Loucy (cell line): ENCODE results near the gene CDR2.

Experiments used
- H2AFZ ChIP-seq: fragments of 200-600 bp; sonication (generic); 2 replicates; pipeline ENCODE4 v1.6.0; 2016; ENCODE audit warnings: antibody characterized with exemption, mild to moderate bottlenecking, low read length, moderate library complexity
- H3F3A ChIP-seq: fragments of 200-600 bp; 2 replicates; pipeline ENCODE4 v1.6.0; 2016; ENCODE audit warnings: antibody characterized with exemption, low read depth, mild to moderate bottlenecking
- H3K27me3 ChIP-seq: fragments of 200-600 bp; sonication (generic); 2 replicates; pipeline ENCODE4 v1.6.1; 2014; ENCODE audit warnings: low read length, mild to moderate bottlenecking; ENCODE audit not compliant: insufficient read depth, poor library complexity, severe bottlenecking
- H3K36me3 ChIP-seq: fragments of 200-600 bp; sonication (generic); 2 replicates; pipeline ENCODE4 v1.6.1; 2016; ENCODE audit warnings: low read length; ENCODE audit not compliant: insufficient read depth
- H3K4me1 ChIP-seq: fragments of 200-600 bp; sonication (generic); 2 replicates; pipeline ENCODE4 v1.5.1; 2014; ENCODE audit warnings: low read length, mild to moderate bottlenecking; ENCODE audit not compliant: insufficient read depth, poor library complexity, severe bottlenecking
- H3K4me2 ChIP-seq: fragments of 200-600 bp; sonication (generic); 2 replicates; pipeline ENCODE4 v1.6.0; 2014; ENCODE audit warnings: antibody characterized with exemption, low read length, low read depth, mild to moderate bottlenecking; ENCODE audit not compliant: poor library complexity, severe bottlenecking
- H3K4me3 ChIP-seq: fragments of 200-600 bp; sonication (generic); 2 replicates; pipeline ENCODE4 v1.5.1; 2014; ENCODE audit warnings: low read length, mild to moderate bottlenecking, mixed read lengths; ENCODE audit not compliant: poor library complexity, severe bottlenecking
- H3K79me2 ChIP-seq: fragments of 200-600 bp; sonication (generic); 2 replicates; pipeline ENCODE4 v1.6.1; 2014; ENCODE audit warnings: low read length; ENCODE audit not compliant: insufficient read depth
- H3K9ac ChIP-seq: fragments of 200-600 bp; sonication (generic); 2 replicates; pipeline ENCODE4 v1.6.0; 2014; ENCODE audit warnings: mild to moderate bottlenecking, low read depth, low read length, moderate library complexity; ENCODE audit not compliant: poor library complexity, severe bottlenecking
- H3K9me2 ChIP-seq: fragments of 200-600 bp; sonication (generic); replicated peaks from 2 replicates; pipeline ENCODE4 v1.6.1; 2016; ENCODE audit warnings: low read depth, low read length, mixed read lengths
- H3K9me3 ChIP-seq: fragments of 200-600 bp; sonication (generic); 2 replicates; pipeline ENCODE4 v1.6.1; 2014; ENCODE audit warnings: mild to moderate bottlenecking, antibody characterized with exemption, low read length, low read depth; ENCODE audit not compliant: insufficient read depth
- H4K20me1 ChIP-seq: fragments of 200-600 bp; sonication (generic); 2 replicates; pipeline ENCODE4 v1.6.0; 2014; ENCODE audit warnings: antibody characterized with exemption, low read length, mild to moderate bottlenecking; ENCODE audit not compliant: insufficient read depth, poor library complexity, severe bottlenecking
- EZH2phosphoT487 ChIP-seq: fragments of 200-600 bp; IDR thresholded peaks from 2 replicates; pipeline ENCODE4 v1.6.1; 2018; ENCODE audit warnings: antibody characterized with exemption, mild to moderate bottlenecking, moderate library complexity, borderline replicate concordance
- TF ChIP-seq, protein P1 (sequence below): fragments of 200-600 bp; sonication (generic); conservative IDR thresholded peaks from 2 replicates; pipeline ENCODE4 v1.5.1; 2014; ENCODE audit warnings: mild to moderate bottlenecking, antibody characterized with exemption, low read length

CDR2 gene

DNA sequence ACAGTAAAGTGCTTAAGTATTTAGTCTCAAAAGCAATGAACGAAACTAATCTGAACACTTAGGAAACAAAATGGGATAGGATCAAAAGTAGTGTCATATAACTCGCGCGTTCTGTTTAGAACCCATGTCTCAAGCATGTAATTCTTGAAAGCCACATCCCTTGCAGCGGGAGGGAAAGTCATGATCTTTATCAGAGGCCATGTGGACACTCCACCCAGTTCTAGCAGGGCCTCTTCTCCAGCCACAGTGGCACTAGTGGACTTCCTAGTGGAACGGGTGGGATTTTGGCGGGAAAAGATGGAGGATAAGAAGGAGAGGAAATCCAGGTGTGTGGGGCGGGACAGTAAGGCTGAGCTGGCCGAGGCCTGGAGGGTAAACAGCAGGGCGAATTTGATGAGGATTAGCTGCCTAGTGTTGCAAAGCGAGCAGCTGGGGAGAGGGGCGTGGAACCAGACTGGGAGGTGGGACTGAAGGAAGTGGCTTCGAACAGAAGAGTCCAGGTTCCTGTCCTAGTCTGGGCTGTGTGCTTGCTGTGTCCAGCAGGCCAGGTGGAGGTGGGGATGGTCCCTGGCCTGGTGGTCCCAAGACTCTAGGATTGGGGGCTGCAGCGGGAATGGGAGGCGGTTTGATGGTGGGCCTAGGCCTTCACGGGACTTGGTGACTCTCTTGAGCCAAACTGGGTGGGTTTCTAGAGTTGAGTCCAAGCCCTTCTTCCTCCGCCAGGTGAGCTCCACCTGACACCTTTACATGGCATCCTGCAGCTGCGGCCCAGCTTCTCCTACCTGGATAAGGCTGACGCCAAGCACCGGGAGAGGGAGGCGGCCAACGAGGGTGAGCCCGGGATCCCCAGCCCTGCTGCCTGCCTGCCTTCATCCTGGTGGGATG is 61.3 kb downstream of the CDR2 start:
- no peaks in the 10 kb centered on the region for H3K9me3 ChIP-seq
- peaks cover 72% of the 10 kb centered on the region; the same call in 1 of the 2 replicates for H3K36me3 ChIP-seq
- no peaks in the 10 kb centered on the region for H4K20me1 ChIP-seq
- no peak overlapping the region for H3K4me2 ChIP-seq
- TF ChIP-seq, protein P1, sequence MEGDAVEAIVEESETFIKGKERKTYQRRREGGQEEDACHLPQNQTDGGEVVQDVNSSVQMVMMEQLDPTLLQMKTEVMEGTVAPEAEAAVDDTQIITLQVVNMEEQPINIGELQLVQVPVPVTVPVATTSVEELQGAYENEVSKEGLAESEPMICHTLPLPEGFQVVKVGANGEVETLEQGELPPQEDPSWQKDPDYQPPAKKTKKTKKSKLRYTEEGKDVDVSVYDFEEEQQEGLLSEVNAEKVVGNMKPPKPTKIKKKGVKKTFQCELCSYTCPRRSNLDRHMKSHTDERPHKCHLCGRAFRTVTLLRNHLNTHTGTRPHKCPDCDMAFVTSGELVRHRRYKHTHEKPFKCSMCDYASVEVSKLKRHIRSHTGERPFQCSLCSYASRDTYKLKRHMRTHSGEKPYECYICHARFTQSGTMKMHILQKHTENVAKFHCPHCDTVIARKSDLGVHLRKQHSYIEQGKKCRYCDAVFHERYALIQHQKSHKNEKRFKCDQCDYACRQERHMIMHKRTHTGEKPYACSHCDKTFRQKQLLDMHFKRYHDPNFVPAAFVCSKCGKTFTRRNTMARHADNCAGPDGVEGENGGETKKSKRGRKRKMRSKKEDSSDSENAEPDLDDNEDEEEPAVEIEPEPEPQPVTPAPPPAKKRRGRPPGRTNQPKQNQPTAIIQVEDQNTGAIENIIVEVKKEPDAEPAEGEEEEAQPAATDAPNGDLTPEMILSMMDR: no peak
- no peak for TF ChIP-seq EZH2phosphoT487
- H3K4me1 ChIP-seq: no peaks in the 10 kb centered on the region
- no peaks in the 10 kb centered on the region for H3K27me3 ChIP-seq
- no peaks in the 10 kb centered on the region for H3F3A ChIP-seq
- H2AFZ ChIP-seq: no peak overlapping the region
- no peak overlapping the region for H3K9ac ChIP-seq
- H3K4me3 ChIP-seq: no peak overlapping the region
- H3K79me2 ChIP-seq: no peaks in the 10 kb centered on the region
- no peaks in the 10 kb centered on the region for H3K9me2 ChIP-seq

- H4K20me1 ChIP-seq: no peaks in the 10 kb centered on the region
- TF ChIP-seq EZH2phosphoT487: no peak
- TF ChIP-seq, protein P1: no peak
These were observed 62.9 kb downstream of the CDR2 start for GRCh38 chr16:22311520-22311919.

DNA sequence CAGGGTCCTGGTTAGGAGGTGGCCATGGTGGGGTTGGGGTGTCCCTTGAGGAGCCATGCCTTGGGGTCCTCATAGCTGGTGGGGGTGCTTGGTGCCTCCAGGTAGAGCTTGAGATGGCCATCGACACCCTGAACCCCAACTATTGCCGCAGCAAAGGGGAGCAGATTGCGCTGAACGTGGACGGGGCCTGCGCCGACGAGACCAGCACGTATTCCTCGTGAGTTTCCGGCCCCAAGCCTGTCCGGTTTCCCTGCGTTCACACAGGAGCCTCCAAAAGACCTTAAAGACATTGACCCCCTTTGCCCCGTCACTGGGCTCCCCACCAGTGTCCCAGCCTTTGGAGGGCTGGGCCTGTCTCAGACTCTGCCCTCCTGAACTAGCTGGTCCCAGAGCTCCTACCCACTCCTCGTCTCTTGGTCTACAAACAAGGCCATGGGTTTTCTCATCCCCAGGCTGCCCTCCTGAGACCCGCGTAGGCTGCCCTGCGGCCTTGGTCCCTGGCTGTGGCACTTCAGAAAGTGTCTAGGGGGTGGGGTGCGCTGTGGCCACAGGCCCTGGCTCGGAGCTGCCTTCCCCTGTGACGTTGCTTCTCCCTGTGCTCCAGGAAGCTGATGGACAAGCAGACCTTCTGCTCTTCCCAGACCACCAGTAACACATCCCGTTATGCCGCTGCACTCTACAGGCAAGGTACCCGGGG is 65.4 kb downstream of the CDR2 start:
- no peak overlapping the region for H3K9ac ChIP-seq
- H3K79me2 ChIP-seq: no peaks in the 10 kb centered on the region; the same call in 1 of the 2 replicates
- H3K36me3 ChIP-seq: peaks cover 67% of the 10 kb centered on the region; the same call in 1 of the 2 replicates
- no peaks in the 10 kb centered on the region for H3K27me3 ChIP-seq
- no peak overlapping the region for H2AFZ ChIP-seq
- H3K9me2 ChIP-seq: no peaks in the 10 kb centered on the region
- H4K20me1 ChIP-seq: no peaks in the 10 kb centered on the region
- no peak overlapping the region for H3K4me2 ChIP-seq
- no peaks in the 10 kb centered on the region for H3F3A ChIP-seq
- TF ChIP-seq, protein P1: no peak
- TF ChIP-seq EZH2phosphoT487: no peak
- H3K4me3 ChIP-seq: no peak overlapping the region
- no peaks in the 10 kb centered on the region for H3K4me1 ChIP-seq
- no peaks in the 10 kb centered on the region for H3K9me3 ChIP-seq

More at GRCh38 chr16:22311520-22311919, 62.9 kb downstream of the CDR2 start:
- no peak overlapping the region for H3K9ac ChIP-seq
- H3K4me1 ChIP-seq: no peaks in the 10 kb centered on the region
- no peaks in the 10 kb centered on the region for H3F3A ChIP-seq
- H3K4me3 ChIP-seq: no peak overlapping the region
- H3K79me2 ChIP-seq: no peaks in the 10 kb centered on the region
- H2AFZ ChIP-seq: no peak overlapping the region
- H3K9me3 ChIP-seq: no peaks in the 10 kb centered on the region
- peaks cover 69% of the 10 kb centered on the region; the same call in 1 of the 2 replicates for H3K36me3 ChIP-seq
- no peak overlapping the region for H3K4me2 ChIP-seq
- H3K27me3 ChIP-seq: no peaks in the 10 kb centered on the region
- H3K9me2 ChIP-seq: no peaks in the 10 kb centered on the region
